ENCODE measurements around the gene CTNNBL1.

Gene CTNNBL1

DNA sequence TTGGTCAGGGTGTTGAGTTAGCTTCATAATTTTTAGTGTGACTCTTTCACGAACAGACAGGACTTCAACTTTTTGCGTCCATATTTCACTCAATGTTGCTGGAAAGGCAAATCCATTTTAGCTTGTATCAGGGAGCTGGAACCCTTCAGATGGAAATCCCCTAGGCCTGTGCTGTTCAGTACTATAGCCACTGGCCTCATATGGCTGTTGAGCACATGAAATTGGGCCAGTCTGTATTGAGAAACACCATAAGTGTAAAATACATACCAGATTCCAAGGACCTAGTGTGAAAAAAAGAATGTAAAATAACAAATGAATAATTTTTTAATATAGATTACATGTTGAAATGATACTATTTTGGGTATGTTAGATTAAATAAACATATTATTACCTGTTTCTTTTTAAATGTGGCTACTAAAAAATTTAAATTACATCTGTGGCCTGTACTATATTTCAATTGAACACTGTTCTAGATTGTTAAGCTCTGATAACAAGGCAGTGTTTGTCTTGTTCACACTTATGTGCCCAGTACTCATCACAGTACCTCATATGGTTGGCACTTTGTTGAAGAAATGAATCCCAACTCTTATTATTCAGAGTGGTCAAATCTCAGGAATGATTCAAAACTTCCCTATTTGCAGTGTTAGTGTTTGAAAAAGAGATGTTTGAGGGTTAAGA is 34.3 kb downstream of the CTNNBL1 start:
- DNase-seq = no peak
- Histone ChIP-seq H3K27ac (no peak overlapping the region), H3K27me3 (ENCODE audit: insufficient read depth, low read depth, severe bottlenecking) (no peaks in the 10 kb centered on the region), H3K9me3 (ENCODE audit: severe bottlenecking) (no peaks in the 10 kb centered on the region), H3K4me3 (ENCODE audit: low read depth, low read length) (no peak overlapping the region), H3K36me3 (peaks cover 1% of the 10 kb centered on the region)
- TF ChIP-seq, protein P1, sequence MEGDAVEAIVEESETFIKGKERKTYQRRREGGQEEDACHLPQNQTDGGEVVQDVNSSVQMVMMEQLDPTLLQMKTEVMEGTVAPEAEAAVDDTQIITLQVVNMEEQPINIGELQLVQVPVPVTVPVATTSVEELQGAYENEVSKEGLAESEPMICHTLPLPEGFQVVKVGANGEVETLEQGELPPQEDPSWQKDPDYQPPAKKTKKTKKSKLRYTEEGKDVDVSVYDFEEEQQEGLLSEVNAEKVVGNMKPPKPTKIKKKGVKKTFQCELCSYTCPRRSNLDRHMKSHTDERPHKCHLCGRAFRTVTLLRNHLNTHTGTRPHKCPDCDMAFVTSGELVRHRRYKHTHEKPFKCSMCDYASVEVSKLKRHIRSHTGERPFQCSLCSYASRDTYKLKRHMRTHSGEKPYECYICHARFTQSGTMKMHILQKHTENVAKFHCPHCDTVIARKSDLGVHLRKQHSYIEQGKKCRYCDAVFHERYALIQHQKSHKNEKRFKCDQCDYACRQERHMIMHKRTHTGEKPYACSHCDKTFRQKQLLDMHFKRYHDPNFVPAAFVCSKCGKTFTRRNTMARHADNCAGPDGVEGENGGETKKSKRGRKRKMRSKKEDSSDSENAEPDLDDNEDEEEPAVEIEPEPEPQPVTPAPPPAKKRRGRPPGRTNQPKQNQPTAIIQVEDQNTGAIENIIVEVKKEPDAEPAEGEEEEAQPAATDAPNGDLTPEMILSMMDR (IDR thresholded peaks at IDR 0.05; ENCODE audit: low read depth, low read length) = no peak

DNA sequence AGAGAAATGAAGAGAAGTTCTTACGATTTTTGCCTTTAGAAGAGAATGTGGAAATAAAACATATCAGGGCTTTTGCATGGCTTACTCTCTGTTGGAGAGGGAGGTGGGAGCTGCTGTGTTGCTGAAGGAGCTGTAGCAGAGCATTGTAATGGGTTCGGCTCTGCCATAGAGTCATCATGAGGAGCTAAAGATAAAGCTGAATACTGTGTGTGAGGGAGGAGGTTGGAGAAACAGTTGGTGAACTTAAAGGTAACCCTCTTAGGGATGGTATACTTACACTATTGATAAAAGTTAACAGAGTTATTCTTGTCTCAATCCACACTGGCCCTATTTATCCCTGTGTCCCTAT is 34.8 kb downstream of the CTNNBL1 start:
- H3K9me3 ChIP-seq (ENCODE audit: severe bottlenecking) = no peaks in the 10 kb centered on the region
- DNase-seq = no peak
- H3K36me3 ChIP-seq = peaks cover 6% of the 10 kb centered on the region
- TF ChIP-seq, protein P1 (IDR thresholded peaks at IDR 0.05; ENCODE audit: low read depth, low read length) = no peak
- H3K27me3 ChIP-seq (ENCODE audit: insufficient read depth, low read depth, severe bottlenecking) = no peaks in the 10 kb centered on the region
- no peak overlapping the region for H3K27ac ChIP-seq
- H3K4me3 ChIP-seq (ENCODE audit: low read depth, low read length) = no peak overlapping the region

DNA sequence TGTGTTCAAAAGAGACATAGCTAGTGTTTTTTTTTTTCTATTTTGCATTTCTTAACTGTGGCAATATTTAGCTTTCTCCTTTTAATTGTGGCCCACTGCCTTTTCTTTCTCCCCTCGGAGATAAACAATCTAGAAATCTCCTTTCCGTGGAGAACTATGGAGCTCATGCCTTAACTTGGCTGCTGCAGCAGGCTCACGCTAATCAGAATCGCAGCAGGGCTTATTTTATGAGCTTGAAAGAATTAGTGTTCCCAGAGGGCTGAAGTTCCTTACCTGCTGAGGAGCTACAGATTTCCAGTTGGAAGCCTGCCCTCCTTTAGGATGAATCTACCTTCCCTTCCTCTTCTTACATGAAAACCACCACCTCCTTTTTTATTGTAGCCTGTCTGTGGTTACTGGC is 35.6 kb downstream of the CTNNBL1 start:
- DNase-seq = no peak

DNA sequence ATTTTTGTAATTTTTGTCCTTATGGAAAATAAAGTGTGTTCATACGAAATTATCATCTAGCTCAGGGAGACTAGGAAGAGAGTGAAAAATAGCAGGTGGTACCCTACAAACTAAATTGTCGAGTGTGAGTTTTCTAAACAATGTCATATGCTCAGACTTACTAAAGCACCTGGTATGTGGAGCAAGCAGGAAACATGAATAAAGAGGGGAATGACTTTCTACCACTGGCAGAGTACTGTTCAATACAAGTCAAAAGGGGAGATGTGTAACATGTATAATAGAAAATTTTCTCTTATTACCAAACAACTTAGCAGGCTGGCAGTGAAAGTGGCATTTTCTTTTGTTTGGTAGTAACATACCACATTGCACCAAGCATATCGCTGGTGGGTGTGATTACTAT is 36.1 kb downstream of the CTNNBL1 start:
- H3K27ac ChIP-seq = no peak overlapping the region
- DNase-seq = no peak

More for the DNA sequence above, 35.6 kb downstream of the CTNNBL1 start:
- Histone ChIP-seq H3K4me3 (ENCODE audit: low read depth, low read length) (no peak overlapping the region), H3K27me3 (ENCODE audit: insufficient read depth, low read depth, severe bottlenecking) (no peaks in the 10 kb centered on the region), H3K9me3 (ENCODE audit: severe bottlenecking) (no peaks in the 10 kb centered on the region), H3K36me3 (peaks cover 7% of the 10 kb centered on the region), H3K27ac (no peak overlapping the region)
- TF ChIP-seq, protein P1 (IDR thresholded peaks at IDR 0.05; ENCODE audit: low read depth, low read length) = no peak

DNA sequence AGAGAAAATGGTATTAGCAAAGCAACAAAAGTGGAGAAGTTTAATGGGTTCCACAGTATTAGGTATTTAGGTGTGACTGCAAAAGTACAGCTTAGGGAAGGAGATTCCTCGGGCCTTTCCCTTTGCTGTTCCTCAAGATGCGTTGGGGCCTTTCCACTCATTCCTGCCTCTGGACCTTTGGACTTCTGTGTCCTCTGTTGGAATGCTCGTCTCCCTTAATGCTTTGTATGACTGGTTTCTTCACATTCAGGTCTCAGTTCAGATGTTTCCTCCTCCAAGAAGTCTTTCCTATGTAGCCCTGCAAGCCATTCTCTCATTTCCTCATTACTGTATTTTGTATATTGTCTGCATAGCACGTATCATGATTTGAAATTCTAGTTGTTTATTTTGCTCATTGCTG is 39.6 kb downstream of the CTNNBL1 start:
- no peak overlapping the region for H3K4me3 ChIP-seq (ENCODE audit: low read depth, low read length)
- H3K27ac ChIP-seq = no peak overlapping the region
- peaks cover 28% of the 10 kb centered on the region for H3K36me3 ChIP-seq
- DNase-seq = no peak
- TF ChIP-seq, protein P1 (IDR thresholded peaks at IDR 0.05; ENCODE audit: low read depth, low read length) = no peak
- no peaks in the 10 kb centered on the region for H3K9me3 ChIP-seq (ENCODE audit: severe bottlenecking)
- H3K27me3 ChIP-seq (ENCODE audit: insufficient read depth, low read depth, severe bottlenecking) = no peaks in the 10 kb centered on the region

More for the DNA sequence above, 36.1 kb downstream of the CTNNBL1 start:
- peaks cover 7% of the 10 kb centered on the region for H3K36me3 ChIP-seq
- no peak overlapping the region for H3K4me3 ChIP-seq (ENCODE audit: low read depth, low read length)
- no peaks in the 10 kb centered on the region for H3K9me3 ChIP-seq (ENCODE audit: severe bottlenecking)
- H3K27me3 ChIP-seq (ENCODE audit: insufficient read depth, low read depth, severe bottlenecking) = no peaks in the 10 kb centered on the region
- TF ChIP-seq, protein P1 (IDR thresholded peaks at IDR 0.05; ENCODE audit: low read depth, low read length) = no peak

Measured in WERI-Rb-1 (cell line).